Measurements from ENCODE around the gene EEF2. TPM values are rescaled to one million over a fixed set of nuclear protein-coding genes. Genes with fewer than 3 reads are reported as not detected.

Gene EEF2
- total RNA-seq, 1 donor from 2014 or later: 2,677 TPM

DNA sequence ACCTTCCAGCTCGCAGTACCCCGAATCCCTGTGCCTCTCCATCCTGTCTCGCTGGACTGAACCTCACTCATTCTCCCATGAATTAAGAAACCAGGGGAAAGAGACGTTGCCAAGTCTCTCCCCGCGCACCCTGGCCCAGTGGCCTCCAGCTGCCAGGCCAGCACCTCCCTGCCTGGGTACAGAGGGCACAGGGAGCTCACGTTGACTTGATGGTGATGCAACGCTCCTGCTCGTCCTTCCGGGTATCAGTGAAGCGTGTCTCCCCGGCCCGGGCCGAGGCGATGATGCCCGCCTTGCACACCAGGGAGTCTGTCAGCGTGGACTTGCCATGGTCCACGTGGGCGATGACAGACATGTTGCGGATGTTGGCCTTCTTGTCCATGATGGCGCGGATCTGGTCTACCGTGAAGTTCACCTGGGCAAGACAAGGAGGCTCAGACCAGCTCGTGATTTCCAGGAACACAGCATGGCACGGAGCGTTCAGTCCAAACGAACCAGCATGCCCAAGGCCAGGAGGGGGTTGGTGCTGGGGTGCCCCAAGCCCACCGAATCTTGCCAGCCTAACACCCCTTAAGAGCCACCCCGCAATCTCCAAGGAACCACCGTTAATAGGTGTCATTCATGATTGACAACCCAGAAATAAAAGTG, 1.2 kb downstream of the EEF2 start:
- peak; percentile 55 for DNase-seq

DNA sequence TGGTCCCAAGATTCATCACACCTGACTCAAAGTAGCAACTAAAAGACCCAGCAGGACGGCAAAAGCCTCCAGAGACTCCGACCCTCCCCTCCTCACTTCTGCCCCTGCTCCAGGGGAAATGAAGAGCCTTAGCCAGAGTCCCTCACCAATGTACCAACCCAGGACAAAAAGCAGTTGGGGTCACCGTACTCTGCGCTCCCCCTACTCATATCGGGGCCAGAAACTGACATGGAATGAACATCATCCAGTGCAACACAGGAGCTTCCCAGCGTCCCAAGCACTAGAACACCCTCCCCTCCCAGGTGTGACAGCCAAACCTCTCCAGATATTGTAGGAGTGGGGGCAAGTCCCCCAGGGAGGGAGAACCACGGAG, 1.7 kb downstream of the EEF2 start:
- no peak for DNase-seq

DNA sequence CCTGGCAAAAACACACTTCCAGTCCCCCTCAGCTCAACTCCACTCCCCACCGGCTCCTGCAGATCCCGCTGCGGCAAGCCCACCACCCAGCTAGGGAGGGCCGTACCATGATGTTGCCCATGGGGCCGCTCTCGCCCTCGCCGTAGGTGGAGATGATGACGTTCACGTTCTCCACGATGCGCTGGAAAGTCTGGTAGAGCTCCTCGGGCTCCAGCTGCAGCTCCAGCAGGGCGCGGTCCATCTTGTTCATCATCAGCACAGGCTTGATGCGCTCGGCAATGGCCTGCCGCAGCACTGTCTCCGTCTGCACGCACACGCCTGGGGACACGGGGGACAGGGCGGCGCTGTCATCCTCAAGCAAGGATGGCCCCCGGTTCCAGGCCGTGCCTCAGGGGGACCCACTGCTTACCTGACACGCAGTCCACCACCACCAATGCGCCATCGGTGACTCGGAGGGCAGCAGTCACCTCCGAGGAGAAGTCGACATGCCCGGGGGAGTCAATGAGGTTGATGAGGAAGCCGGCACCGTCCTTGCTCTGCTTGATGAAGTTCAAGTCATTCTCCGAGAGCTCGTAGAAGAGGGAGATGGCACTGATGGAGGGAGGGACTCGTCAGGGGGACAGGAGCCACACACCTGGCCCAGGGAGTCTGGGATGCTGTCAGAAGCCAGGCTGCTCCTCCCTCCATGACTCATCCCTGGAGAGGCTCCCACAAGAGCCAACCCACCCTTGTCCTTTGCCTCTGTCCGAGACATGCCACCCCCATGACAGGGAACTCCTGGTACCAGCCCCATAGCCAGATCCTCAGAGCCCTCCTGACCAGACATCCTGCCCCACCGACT, 2.3 kb downstream of the EEF2 start:
- peak; percentile 44 for DNase-seq

DNA sequence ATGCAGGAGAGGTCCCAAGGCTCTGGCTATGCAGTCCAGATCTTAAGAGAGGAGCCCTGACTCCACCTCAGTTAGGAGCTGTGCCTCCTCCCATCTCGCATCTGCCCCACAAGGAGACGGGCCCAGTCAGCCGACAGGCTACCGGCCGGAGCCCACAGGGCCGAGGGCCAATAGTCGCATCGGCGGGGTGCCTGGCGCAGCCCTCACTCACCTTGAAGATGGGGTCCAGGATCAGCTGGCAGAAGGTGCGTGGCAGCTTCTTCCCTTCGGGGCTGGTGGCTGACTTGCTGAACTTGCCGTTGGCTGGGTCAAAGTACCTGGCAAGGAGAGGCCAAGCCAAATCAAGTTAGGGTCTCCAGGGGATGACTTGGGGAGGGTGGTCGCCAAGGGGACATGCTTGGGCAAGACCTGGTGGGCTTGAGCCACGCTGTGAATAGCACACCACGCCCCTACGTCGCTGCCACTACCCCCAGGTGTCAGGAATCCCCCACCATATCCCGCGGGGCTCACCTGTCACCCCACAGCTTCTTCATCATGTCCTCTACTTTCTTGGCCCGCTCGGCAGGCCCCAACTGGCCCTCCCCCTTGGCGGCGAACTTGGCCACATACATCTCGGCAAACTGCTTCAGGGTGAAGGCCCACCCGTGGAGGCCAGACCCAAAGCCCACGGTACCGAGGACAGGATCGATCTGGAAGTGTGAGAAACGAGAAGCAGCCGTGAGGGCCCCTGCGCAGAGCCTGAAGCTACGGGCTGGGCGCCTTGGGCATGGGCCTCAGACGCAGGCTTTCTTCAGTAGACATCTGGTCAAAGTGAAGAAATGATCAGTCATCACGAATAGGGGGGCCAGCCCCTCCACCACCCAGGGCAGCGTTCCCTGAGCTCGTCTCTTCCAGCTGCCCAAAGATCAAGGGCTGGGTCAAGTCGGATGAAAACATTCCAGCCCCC, 3.3 kb downstream of the EEF2 start:
- no peak for DNase-seq

DNA sequence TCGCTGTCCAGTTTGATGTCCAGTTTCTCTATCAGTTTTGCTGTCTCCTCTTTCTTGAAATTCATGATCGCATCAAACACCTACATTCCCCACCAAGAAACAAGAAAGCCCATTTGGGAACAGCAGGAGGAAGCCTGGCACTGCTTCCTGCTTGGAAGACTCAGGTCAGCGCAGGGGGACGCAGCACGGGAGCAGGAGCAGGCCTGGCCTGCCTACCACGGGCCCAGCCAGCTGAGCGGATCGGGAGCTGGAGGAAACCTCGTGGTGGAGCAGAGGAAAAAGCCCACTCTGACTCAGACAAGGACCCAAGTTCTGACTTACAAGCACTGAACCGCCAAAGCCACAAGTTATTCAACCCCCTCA, 3.9 kb downstream of the EEF2 start:
- peak; percentile 1 for DNase-seq

DNA sequence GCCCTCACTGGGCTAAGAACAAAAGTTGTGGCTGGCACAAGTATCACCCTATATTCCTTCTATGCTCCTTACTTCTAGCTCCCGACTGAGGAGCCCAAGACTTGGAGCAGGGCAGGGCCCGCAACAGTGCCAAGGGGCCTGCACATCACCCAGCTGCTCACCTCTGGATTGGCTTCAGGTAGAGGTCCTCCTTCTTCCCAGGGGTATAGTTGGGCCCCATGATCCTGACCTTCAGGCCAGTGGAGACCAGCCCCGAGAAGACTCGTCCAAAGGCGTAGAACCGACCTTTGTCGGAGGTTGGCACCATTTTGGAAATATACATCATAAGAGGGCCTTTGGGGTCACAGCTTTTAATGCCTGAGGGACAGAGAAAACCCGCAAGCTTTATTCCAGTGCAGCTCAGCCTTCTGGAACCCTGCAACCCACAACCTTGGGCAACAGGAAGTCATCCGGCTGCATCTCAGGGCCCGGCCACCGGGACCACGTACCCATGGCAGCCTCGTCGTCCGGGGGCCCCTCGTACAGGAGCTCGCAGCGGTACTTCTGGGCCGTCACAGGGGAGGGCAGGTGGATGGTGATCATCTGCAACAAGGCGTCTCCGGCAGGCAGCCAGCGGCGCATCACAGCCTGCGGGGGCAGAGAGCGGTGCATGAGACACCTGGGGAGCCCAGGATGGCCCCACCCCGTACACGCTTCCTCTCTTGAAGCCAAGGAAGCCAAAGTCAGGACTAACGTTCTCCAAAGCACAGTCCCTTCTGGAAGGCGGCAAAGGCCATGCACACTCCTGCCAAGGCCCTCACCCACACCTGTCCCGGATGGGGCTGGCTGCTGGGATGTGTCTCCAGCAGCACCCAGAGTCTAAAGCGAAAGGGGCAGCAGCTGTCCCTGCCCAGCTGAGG, 4.7 kb downstream of the EEF2 start:
- DNase-seq: peak; percentile 1

DNA sequence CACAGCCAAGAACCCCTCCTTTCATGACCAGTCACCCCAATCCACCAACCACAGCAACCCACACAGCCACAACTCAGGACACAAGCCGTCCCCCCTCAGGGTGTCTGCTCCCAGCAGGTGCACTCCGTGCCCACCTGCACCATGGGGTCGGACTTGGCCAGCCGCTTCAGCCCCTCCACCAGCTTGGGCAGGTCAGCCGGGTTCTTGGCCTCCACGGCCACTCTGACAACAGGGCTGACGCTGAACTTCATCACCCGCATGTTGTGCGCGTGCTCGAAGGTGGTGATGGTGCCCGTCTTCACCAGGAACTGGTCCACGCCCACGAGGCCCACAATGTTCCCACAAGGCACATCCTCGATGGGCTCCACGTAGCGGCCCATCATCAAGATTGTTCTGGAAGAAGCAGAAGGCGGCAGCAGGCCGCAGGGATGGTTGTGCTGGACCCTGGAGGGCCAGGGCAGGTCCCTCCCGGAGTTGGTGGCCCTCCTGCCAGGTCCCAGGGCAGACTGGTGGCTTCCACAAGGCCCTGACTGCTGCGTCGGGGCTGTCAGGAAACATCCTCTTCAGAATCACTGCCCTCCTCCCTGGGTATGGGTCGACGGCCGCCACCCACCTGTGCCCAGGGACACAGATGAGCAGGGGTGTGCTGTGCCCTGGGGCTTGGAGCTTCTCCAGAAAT, 5.5 kb downstream of the EEF2 start:
- no peak for DNase-seq

DNA sequence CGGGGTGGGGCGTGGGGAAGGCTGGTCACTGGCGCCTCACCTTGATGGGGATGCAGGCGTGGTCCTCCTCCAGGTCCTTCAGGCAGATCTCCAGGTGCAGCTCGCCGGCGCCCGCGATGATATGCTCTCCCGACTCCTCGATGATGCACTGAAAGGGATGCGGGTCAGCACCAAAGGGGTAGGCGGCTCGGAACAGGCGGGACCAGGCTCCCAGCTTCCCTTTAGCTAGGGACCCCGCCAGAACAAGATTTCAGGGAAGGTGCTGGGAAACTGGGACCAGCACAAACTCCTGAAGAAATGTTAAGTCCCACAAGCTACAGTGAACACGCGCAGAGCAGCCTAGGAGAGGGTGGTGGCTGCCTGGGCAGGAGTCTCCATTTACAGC, 6.0 kb downstream of the EEF2 start:
- peak; percentile 2 for DNase-seq

DNA sequence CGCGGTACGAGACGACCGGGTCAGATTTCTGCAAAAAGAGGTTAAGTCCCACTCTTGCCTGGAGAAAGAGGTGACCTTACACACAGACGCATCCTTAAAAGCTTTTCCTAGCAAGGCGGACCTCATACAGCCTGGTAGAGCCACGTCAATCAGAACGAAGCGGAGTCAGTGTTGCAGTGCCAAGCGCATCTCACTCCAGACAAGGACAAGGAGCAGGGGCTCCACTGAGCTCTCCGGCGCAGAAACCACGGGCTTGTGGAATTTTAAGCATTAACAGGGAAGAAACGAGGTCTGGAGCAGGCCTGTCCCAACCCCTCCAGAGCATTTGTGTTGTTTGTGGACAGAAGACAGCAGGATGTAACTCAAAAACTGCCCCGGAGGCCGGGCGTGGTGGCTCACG, 7.1 kb downstream of the EEF2 start:
- DNase-seq: no peak

DNA sequence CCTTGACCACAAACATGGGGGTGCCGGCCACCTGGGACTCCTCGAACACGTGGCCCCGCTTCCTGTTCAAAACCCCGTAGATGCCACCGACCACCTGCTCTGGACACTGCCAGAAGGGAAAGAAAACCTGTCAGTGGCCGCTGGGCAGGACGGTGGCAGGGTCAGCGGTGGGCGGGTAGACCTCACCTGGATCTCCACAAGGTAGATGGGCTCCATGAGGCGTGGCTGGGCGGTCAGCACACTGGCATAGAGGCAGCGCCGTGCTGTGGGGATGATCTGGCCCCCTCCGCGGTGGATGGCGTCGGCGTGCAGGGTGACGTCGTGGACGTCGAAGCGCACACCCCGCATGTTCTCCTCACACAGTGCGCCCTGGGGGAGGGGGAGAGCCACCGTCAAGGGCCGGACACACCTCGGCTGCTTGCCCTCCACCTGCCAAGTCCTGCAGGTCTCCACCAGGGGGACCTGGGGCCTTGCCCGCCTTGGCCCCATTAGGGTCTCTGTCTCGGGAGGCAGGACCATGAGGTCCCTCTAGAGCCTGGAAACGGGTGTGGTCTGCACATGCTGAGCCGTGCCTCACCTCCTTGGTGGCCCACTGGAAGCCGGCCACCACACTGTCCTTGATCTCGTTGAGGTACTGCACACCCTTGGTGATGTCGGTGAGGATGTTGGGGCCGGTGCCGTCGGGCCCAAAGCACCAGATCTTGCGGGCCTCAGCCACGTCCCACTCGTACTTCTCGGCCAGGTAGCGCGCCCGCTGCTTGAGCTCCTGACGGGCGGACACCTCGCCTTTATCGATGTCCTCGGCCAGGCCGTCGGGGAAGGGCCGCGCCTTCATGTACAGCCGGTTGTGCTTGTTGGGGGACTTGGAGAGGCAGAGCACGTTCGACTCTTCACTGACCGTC, 7.8 kb downstream of the EEF2 start:
- DNase-seq: peak; percentile 6

DNA sequence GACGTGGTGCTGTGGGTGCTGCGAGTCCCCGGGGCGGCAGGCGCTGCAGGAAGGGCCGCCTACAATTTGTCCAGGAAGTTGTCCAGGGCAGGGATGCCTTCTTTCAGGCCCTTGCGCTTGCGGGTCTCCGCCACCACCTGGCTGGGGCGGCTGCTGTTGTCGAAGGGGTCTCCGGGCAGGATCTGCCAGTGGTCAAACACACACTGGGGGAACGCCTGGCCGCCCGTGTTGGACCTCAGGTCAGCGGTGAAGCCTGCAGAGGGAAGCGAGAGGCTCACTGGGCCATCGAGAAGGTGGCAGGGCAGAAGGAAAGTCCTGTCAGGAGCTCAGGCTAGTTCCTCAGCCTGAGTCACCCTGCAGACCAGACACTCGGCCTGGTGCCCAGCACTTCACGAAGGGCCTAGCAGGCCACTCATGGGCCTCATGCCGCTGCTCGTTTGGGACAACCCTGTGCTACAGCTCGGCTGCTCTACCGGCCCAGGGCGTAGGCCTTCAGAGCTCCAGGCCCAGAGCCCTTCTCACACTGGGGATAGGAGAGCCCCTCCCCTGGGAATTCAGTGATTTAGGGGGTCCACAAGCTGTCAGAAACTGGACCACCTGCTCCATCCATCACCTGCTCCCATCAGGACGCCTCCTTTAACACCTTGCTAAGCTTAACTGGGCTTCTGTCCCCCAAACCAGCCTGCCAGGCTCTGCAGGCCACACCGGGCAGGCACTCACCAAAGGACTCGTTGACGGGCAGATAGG, 8.6 kb downstream of the EEF2 start:
- peak; percentile 7 for DNase-seq

DNA sequence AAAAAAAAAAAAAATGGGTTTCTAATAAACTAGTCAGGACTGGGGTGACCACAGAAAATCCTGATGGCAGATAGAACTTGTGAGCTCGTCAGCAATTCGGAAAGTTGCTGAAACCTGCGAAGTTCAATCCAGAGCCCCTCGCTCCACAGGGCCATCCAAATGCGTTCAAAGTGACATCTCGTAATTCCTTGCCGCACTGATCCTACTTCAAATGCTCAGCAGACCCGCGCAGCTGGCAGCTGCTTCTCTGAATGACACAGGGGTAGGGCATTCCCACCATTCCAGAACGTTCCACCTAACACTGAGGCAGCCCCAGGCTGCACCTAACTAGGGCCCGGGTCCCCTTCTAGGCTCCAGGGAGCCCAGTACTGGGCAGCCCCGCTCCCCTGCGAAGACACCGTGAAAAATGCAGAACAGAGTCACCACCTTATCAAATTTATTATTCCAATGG, 9.6 kb downstream of the EEF2 start:
- peak; percentile 5 for DNase-seq

DNA sequence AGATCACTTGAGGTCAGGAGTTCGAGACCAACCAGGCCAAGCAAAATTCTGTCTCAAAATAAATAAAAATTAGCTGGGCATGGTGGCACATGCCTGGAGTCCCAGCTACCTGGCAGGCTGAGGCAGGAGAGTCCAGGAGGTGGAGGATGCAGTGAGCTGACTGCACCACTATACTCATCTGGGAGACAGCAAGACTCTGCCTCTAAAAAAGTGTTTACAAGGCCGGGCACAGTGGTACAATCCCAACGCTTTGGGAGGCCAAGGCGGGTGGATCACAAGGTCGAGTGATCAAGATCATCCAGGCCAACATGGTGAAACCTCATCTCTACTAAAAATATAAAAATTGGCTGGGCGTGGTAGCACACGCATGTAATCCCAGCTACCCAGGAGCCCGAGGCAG, 10.1 kb downstream of the EEF2 start:
- DNase-seq: peak; percentile 3

DNA sequence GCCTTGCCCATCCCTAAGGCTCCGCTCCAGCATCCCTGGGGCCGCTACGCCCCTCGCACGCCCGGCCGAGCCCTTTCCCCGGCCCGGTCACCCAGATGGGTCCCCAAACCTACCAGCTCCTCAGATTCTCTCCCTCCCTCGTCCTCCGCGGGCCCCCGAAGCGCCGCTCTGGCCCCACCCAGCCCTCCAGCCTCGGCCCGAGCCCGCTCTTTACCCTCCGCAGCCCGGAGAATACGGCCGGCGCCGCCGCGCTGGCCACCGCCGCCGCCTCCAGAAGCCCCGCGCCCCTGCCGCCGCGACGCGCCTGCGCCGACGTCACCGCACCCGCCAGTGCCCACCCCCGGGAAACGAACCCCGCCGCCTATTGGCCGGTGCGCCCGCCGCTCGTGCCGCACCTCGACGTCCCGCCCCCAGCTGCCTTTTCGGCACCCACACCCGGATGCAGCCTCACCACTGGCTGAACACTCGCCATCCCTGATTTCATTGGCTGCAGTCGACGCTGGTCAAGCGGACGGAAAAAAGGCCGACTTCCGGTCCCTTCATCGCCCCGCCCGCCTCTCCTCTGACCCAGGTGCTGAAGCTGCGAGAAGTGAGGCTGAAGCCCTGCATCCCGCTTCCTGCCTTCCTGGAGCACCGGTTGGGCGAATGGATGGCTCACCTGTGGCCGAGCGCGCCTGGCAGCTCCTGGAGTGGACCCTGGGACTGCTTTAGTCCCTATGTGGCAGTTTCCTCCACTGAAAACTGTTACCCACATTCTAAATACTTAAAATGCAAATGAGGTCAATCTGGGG, 14.3 kb downstream of the EEF2 start, which contains the start of gene DAPK3:
Gene DAPK3 (minus strand): TSS at position 292 of the 791 bp plus-strand sequence. CDS start 1,364 bp downstream, outside the sequence.
- peak; percentile 98 for DNase-seq

DNA sequence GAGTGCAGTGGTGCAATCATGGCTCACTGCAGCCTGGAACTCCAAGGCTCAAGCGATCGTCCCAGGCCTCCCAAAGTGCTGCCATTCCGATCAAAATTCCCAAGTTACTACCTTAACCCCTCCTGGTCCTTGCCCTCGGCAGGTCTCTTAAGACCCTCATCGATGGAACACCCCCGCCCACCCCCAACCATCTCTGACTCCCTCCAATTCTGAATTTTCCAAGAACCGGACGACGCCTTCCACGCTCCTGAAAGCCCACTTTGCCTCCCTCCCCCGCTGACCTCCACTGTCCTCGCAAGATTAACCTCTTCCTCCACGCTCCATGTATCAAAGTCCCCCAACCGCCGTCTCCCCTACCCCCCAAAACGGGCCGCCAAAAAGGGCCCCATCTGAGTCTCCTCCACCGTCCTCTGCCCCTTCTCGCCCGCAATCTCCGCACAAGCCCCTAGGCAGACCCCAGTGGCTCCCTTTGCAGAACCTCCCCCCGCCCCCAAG, 14.9 kb downstream of the EEF2 start:
- DNase-seq: no peak

DNA sequence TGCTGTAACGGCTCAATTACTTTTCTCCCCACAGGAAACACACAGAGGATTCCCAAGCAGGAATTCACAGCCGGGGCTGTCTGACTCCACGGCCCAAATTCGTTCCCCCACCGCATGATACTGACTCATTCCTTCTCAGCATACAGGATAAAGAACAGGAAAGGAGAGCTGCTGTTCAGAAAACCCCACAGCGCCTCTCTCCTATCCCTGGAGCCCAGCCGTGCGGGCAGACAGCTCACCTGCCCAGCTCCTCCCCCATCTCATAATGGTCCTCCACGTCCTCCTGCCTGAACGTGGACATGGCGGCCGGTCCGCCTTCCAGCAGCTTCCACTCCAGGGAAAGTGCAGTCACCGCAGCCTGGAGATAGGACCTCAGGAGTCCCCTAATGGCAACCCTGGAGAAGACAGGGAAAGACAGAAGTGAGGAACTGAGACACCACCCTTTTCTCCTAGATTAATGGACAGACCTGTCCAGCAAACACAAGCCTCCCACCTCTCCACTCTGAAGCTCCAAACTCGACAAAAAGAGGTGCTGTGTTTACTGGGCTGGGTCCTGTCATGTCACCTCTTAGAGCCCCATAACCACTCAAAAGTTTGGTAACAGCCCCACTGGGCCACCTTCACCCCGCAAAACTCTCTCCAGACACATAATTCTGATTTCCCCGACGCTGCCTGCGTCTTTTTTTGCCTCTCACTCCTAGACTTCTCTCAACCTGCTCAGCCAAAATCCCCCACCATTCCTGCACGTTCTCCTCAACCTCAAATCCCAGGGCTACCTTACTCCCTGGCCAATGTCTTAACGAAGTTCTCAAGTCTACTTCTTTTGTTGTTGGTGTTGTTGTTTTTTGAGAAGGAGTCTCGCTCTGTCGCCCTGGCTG, 15.6 kb downstream of the EEF2 start:
- peak; percentile 87 for DNase-seq
